Activated T-cell treated with anti-CD3 and anti-CD28 coated beads for 1 hour (primary cell): ENCODE data around the gene ECM1.

Experiments
- DNase-seq: peaks from one replicate; pipeline ENCODE4 v3.0.0-alpha.2; 2020; ENCODE audit warnings: low read depth

ECM1 gene

GRCh38 chr1:150512846-150513245 lies 4.9 kb downstream of the ECM1 start:
- DNase-seq: no peak

GRCh38 chr1:150513351-150513791 lies 5.5 kb downstream of the ECM1 start:
- no peak for DNase-seq

- no peak for DNase-seq
Measured at GRCh38 chr1:150514260-150514659, 6.4 kb downstream of the ECM1 start.

- no peak for DNase-seq
Measured at GRCh38 chr1:150514913-150515327, 7.0 kb downstream of the ECM1 start.

DNA sequence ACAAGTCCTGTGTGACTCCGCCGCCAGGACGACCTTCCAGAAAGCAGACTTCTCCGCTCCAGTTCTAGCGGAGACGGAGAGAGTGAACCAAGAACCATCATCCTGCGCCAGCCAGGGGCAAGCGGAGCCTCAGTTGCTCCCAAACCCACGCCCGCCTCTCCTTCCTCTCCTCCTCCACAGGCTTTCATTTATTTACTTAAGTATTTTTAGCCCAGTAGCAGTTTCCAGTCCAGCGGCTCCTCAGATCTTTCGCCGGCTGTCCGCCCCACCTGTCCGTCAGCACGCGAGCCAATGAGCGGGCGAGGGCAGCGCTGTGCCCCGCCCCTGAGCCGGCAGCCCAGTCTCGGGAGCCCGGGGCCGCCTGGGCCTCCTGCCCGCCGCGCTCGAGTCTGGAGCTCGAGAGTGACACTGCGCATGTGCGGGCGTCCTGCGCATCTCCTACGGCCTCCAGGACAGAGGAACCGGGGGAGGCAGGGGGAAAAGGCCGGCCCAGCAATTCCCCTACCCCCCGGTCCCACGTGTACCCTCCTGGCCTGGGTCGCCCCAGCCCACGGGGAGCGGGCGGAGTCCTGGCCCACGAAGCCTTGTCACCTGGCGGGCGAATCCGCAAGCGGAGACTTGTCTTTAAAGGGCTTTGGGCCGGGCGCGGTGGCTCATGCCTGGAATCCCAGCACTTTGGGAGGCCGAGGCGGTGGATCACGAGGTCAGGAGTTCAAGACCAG lies 7.6 kb downstream of the ECM1 start, which contains the start of gene FALEC:
Gene FALEC, plus strand, starts transcription at position 425 of the 722 bp plus-strand sequence.
- DNase-seq: peak; percentile 83

DNA sequence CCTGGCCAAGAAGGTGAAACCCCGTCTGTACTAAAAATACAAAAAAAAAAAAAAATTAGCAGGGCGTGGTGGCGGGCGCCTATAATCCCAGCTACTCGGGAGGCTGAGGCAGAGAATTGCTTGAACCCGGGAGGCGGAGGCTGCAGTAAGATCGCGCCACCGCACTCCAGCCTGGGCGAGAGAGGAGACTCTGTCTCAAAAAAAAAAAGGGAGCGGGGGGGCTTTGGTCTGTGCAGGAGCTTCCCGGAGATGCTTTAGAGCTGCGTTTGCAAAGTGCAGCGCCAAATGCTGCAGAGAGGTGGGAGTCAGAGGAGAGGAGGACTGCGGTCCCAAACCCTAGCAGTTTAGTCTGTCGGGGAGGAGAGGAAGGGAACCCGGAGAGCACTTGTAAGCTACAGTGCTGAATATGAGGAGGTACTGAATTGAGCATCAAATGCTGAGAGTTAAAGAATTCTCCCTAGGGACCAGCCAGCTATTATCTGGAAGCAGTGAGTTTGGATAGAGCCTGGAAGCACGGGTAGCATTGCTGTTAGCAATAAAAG lies 8.2 kb downstream of the ECM1 start:
- no peak for DNase-seq

GRCh38 chr1:150516616-150517015 lies 8.7 kb downstream of the ECM1 start:
- DNase-seq: no peak

GRCh38 chr1:150521196-150521968 lies 13.5 kb downstream of the ECM1 start:
- no peak for DNase-seq

DNA sequence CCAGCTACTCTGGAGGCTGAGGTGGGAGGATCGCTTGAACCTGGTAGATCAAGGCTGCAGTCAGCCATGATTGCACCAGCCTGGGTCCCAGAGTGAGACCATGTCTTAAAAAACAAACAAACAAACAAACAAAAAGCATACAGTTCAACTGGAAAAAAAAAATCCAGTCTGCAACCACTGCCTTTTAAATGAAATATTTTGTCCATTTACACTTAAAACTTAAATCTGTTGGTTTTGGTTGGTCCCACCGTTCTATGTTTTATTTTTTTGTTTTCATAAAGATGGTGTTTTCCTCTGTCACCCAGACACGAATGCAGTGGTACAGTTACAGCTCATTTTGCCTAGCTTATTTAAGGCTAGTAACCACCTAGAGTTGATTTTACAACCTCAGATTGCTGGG lies 17.4 kb downstream of the ECM1 start:
- no peak for DNase-seq

- DNase-seq: no peak
Measured at GRCh38 chr1:150528196-150528595, 20.3 kb downstream of the ECM1 start.

DNA sequence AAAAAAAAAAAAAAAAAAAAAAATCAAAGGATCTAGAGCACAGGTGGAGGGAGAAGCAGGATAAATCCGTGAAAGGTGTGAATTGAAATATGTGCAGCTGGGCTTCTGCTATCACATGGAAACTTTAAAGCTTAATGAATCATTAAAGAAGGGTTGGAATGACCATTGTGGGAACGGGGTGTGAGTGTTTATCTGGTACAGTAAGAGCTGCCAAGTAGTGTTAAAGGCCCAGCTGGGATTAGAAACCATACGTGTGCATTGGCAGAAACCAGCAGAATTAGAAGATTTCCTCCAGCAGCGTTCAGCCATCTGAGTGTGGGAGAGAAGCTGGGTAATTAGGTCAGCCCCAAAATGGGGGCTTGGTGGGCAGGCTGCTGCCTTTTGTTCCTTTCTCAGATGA lies 21.1 kb downstream of the ECM1 start:
- no peak for DNase-seq

DNA sequence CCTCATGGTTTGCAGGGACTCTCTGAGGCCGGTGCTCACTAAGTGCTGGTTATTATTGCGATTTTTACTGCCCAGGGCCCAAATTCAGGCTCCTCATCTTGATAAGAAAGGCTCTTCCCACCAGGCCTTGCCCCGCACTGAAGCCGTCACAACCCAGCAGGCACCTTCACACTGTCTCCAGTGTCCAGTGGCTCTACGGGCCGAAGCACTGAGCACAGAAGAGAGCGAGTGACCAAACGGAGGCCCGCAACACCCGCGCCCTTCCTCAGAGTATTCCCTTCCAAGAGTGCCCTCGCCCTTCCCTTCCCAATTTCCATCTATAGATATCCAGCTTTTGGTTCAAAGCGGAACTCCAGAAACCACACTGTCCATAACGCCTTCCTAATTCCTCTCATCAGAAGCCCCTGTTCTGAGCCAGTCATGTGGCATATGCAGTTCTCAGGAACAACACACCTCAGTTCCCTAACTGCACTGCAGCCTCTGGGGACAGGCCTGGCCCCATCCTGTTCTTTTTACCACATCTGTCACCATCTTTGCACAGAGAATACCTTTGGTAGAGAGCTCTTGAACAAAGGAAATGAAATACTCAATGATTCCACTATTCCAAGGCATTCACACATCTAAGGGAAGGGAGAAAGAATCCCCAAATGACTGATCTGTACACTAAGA lies 22.7 kb downstream of the ECM1 start:
- no peak for DNase-seq

DNA sequence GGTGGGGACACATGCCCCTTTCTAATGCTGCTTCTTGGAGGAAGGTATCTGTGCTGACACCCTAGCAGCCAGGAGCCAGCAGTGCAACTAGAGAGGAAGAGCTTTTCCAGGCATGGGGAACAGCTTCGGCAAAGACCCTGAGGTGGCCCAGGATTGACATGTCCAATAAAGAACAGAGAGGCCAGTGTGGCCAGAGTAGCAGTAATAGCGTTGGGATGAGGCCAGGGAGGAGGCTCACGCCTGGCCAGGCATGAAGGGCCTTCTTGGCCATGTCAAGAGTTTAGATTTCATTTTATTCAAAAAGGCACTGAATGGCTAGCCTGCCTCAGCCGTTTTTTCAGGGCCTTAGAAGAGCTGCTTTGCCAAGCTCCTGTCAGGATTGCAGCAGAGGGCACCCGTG lies 25.0 kb downstream of the ECM1 start:
- DNase-seq: no peak

DNA sequence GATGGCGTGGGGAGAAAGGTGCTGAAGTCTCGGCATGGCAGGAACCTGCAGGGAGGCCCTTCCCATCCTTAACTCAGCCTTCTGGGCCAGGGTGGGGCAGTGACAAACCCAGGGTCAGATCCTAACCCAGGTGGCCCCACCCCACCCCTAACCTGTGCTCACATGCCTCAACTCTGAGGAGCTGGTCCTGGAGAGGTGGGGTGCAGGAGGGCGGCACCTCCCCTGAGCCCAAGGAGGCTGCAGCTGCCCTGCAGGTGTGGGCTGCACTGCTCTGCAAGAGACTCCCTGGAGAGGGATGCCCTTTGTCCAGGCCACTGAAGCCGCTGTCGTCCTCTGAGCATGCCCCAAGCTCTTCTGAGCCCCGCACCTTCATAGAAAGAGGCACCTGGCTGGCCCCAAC lies 26.1 kb downstream of the ECM1 start:
- DNase-seq: no peak

DNA sequence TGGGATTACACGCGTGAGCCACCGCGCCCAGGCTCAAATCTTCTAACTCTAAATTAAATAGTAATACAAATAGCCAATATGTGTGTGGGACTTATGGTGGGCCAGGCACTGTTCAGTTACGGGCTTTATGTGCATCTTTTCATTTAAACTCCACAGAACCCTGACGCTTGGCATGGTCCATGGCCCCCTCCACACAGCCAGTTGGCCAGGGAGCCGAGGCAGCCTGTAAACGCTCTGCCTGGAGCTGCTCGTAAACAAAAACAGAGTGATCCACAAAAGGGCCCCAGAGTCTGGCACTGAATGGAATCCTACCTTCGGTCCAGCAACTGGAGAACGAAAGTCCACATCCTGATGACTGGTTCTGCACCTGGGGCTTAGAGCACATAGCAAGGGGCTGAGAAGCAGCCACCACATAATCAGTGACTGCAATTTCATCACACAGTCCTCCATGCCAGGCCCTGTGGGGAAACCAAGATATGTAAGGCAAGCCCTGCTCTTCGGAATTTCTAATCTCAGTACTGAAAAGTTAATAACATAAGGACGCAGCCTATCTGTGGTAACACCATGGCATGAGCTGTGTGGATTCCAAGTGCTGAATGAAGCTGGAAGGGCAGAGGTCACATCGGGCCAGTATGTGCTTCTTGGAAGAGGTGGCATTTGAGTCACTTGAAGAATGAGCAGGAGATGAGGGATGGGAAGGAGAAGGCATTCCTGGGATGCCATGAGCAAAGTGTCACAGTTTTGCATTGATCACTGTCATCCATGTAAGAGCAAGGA lies 27.8 kb downstream of the ECM1 start:
- DNase-seq: no peak

- no peak for DNase-seq
Measured at GRCh38 chr1:150536836-150537731, 29.2 kb downstream of the ECM1 start.

DNA sequence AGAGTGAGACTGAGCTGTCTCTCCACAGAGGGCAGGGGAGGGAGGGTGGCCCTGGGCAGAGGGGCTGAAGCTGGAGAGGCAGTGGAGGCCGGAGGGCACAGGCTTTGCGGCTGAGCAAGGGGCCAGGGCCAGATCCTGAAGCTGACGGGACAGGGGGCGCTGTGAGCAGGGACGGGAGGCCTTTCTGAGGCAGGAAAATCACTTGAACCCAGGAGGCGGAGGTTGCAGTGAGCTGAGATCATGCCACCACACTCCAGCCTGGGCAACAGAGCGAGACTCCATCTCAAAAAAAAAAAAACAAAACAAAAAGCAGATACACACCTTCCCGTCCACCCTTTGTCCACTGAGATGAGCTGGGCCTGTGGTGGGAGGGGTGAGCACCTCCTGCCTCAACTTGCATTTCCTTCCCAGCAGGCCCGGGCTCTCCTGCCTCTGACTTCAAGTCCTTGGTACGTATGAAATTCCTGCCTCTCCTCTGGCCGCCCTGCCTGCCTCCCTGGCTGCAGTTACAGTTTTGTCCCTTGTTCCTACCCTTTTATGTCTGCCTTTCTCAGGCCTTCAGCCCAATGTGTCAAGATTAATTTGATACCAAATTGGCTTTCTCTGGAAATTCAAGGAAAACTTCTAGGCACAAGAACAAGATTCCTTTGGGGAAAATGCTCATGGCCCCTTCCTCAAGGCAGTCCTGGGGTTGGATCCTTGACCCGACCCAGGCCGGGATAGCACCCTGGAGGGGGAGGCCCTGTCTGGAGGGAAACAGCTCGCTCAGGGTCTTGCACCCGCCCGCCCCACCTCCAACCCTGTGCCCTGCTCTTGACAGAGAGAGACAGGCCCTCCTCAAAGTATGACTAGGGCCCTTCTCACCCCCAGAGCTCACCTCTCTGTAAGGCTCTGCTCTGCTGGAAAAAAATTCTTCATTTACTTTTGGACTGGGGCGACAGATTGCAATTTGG lies 30.1 kb downstream of the ECM1 start:
- no peak for DNase-seq

- no peak for DNase-seq
Measured at GRCh38 chr1:150543500-150544143, 35.7 kb downstream of the ECM1 start.

DNA sequence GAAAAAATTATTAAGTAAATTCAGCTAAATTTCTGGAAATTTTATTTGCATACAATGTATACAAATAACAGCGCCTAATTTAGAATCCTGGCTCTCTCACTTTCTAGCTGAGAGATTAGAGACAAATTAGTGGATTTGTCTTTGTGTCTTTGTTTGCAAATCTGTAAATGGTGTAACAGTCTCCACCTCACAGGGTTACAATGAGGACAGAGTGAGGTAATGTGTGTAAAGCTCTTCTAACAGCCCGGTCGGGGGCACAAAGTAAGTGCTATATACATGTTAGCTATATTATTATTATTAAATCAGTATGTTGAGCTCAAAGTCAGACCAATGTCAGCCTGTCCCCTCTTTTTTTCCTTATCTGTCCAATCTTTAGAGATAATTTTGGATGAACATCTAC lies 36.3 kb downstream of the ECM1 start:
- no peak for DNase-seq
